SK-N-SH (cell line): ENCODE measurements around the gene JAZF1. TPM values are rescaled to one million over a fixed set of nuclear protein-coding genes. Genes with fewer than 3 reads are reported as not detected.

Source experiments
- CTCF ChIA-PET: fragments of 300-600, 350-600 bp; formaldehyde crosslinking; extraction: SDS; loops from one replicate; lab custom pipeline; 2021; lab: Yijun Ruan, JAX
- POLR2A ChIA-PET: fragments of 350-600 bp; sonication (Branson Sonifier 250); formaldehyde crosslinking; extraction: SDS; loops from one replicate; lab custom pipeline; 2020; ENCODE audit warnings: antibody characterized with exemption, inconsistent platforms; lab: Yijun Ruan, JAX
- DNase-seq: peaks from one replicate; pipeline ENCODE4 v3.0.0; 2012
- H2AFZ ChIP-seq: fragments of 200-600 bp; sonication (generic); 2 replicates; pipeline ENCODE4 v1.8.1; 2016; ENCODE audit warnings: antibody characterized with exemption, mild to moderate bottlenecking, low read depth
- H3F3A ChIP-seq: fragments of 200-600 bp; sonication (generic); replicated peaks from 2 replicates; pipeline ENCODE3; 2016; ENCODE audit warnings: antibody characterized with exemption, mild to moderate bottlenecking; ENCODE audit not compliant: insufficient read depth
- H3K27ac ChIP-seq, 2 experiments: fragments of 200-500 bp in 1 of 2; fragments of 200-600 bp in 1 of 2; sonication (Bioruptor generic) in 1 of 2; sonication (generic), shearing (Covaris generic) in 1 of 2; 2 replicates each; pipeline versions ENCODE4 v1.5.1 to v1.6.1; 2014 to 2016; ENCODE audit warnings: low read depth in 2 of 2, inconsistent platforms in 1 of 2, low read length in 1 of 2, mild to moderate bottlenecking in 1 of 2, mixed read lengths in 1 of 2
- H3K27me3 ChIP-seq: fragments of 200-600 bp; sonication (generic), shearing (Covaris generic); 2 replicates; pipeline ENCODE4 v1.6.1; 2016; ENCODE audit warnings: mixed run types; ENCODE audit not compliant: insufficient read depth
- H3K36me3 ChIP-seq, 2 experiments: fragments of 200-500 bp in 1 of 2; fragments of 200-600 bp in 1 of 2; sonication (Bioruptor generic) in 1 of 2; sonication (generic) in 1 of 2; replicated peaks in 1 of 2; 2 replicates each; pipeline versions ENCODE3 to v1.5.1; 2014 to 2016; ENCODE audit warnings: low read length in 1 of 2, mild to moderate bottlenecking in 1 of 2; ENCODE audit not compliant: insufficient read depth in 2 of 2, control insufficient read depth in 1 of 2
- H3K4me1 ChIP-seq, 2 experiments: fragments of 200-500 bp in 1 of 2; fragments of 200-600 bp in 1 of 2; sonication (Bioruptor generic) in 1 of 2; sonication (generic), shearing (Covaris generic) in 1 of 2; 2 replicates each; pipeline versions ENCODE4 v1.5.1 to v1.6.1; 2014 to 2016; ENCODE audit warnings: low read depth in 1 of 2, low read length in 1 of 2, mixed run types in 1 of 2; ENCODE audit not compliant: insufficient read depth in 2 of 2, control insufficient read depth in 1 of 2
- H3K4me2 ChIP-seq: fragments of 200-600 bp; sonication (generic), shearing (Covaris generic); 2 replicates; pipeline ENCODE4 v1.6.1; 2017; ENCODE audit warnings: mixed run types
- H3K4me3 ChIP-seq, 2 experiments: fragments of 200-500 bp in 1 of 2; fragments of 200-600 bp in 1 of 2; sonication (Bioruptor generic) in 1 of 2; sonication (generic), shearing (Covaris generic) in 1 of 2; 2 replicates each; pipeline versions ENCODE4 v1.5.1 to v1.8.1; 2014 to 2016; ENCODE audit warnings: low read depth in 2 of 2, inconsistent platforms in 1 of 2, low read length in 1 of 2, mild to moderate bottlenecking in 1 of 2, mixed read lengths in 1 of 2, moderate library complexity in 1 of 2
- H3K79me2 ChIP-seq: fragments of 200-600 bp; sonication (generic); 2 replicates; pipeline ENCODE4 v1.8.1; 2017; ENCODE audit warnings: mild to moderate bottlenecking; ENCODE audit not compliant: insufficient read depth
- H3K9ac ChIP-seq: fragments of 200-600 bp; sonication (generic); 2 replicates; pipeline ENCODE4 v1.6.1; 2017; ENCODE audit warnings: mixed run types
- H3K9me2 ChIP-seq: fragments of 200-600 bp; sonication (generic); 2 replicates; pipeline ENCODE4 v1.6.1; 2017; ENCODE audit warnings: mixed run types
- H3K9me3 ChIP-seq: fragments of 200-600 bp; sonication (generic); 2 replicates; pipeline ENCODE4 v1.6.1; 2017; ENCODE audit warnings: mixed run types, mild to moderate bottlenecking, moderate library complexity
- H4K20me1 ChIP-seq: fragments of 200-600 bp; sonication (generic); 2 replicates; pipeline ENCODE4 v1.6.1; 2017; ENCODE audit warnings: mild to moderate bottlenecking, mixed run types; ENCODE audit not compliant: insufficient read depth
- GABPA ChIP-seq: IDR thresholded peaks from 2 replicates; pipeline ENCODE4 v1.4.0; 2012; ENCODE audit warnings: low read depth, mild to moderate bottlenecking
- MXI1 ChIP-seq: IDR thresholded peaks from 2 replicates; pipeline ENCODE4 v1.6.1; 2012; ENCODE audit warnings: mild to moderate bottlenecking, low read depth, low read length, improper control_type of control experiment
- POLR2AphosphoS5 ChIP-seq: IDR thresholded peaks from 2 replicates; pipeline ENCODE4 v1.6.1; 2012; ENCODE audit warnings: low read depth, low read length
- RAD21 ChIP-seq: IDR thresholded peaks from 2 replicates; pipeline ENCODE4 v1.6.1; 2012; ENCODE audit warnings: mild to moderate bottlenecking, low read length
- RCOR1 ChIP-seq: fragments of 150-350 bp; IDR thresholded peaks from 2 replicates; pipeline ENCODE4 v1.6.1; 2017; ENCODE audit warnings: antibody characterized with exemption, low read length
- RFX5 ChIP-seq: IDR thresholded peaks from 2 replicates; pipeline ENCODE4 v1.6.1; 2012; ENCODE audit warnings: mild to moderate bottlenecking, improper control_type of control experiment, low read length
- SMC3 ChIP-seq: IDR thresholded peaks from 2 replicates; pipeline ENCODE4 v1.6.1; 2012; ENCODE audit warnings: low read depth, low read length, improper control_type of control experiment
- WGBS: methylation state at CpG from one replicate; pipeline ENCODE4 v1.1.6; 2017; ENCODE audit warnings: low lambda C conversion rate; 5-methylcytosine and 5-hydroxymethylcytosine counted together
- polyA plus RNA-seq, 3 experiments: library from polyadenylated mRNA; depleted of rRNA; stranded (reverse); fragments of >200 nt; gene quantifications; 2 replicates each; pipeline ENCODE4 v1.2.3, GENCODE V29; 2012
- TF ChIP-seq, protein P1 (sequence below): fragments of 200-600 bp; sonication (generic); IDR thresholded peaks from 2 replicates; pipeline ENCODE4 v1.6.1; 2017; ENCODE audit warnings: antibody characterized with exemption, mild to moderate bottlenecking, moderate library complexity
- TF ChIP-seq, protein P2 (sequence below): fragments of 150-350 bp; IDR thresholded peaks from 2 replicates; pipeline ENCODE4 v1.6.1; 2017; ENCODE audit warnings: antibody characterized with exemption, low read length, low read depth, borderline replicate concordance

The JAZF1 gene
- polyA plus RNA-seq, 1 of the 3 experiments (the other 2 are of a cell fraction), result 1.7 TPM

GRCh38 chr7:28062197-28062991 is 118.2 kb downstream of the JAZF1 start:
- DNase-seq, result peak; percentile 62
- WGBS, result 49% methylated on average over 12 of the region's 12 CpGs
- no peak overlapping the region for H3K27ac ChIP-seq
- peaks cover 0 to 4% of the 10 kb centered on the region in 2 experiments for H3K36me3 ChIP-seq
- peaks cover 0 to 8% of the 10 kb centered on the region in 2 experiments; a peak in 2 of 4 replicates for H3K4me1 ChIP-seq
- no peak overlapping the region for H3K4me3 ChIP-seq
- no peak overlapping the region for H3K4me2 ChIP-seq
- no peak overlapping the region for H3K9ac ChIP-seq
- H4K20me1 ChIP-seq, result no peaks in the 10 kb centered on the region
- peaks cover 6% of the 10 kb centered on the region; the same call in 1 of the 2 replicates for H3K9me3 ChIP-seq
- H3K79me2 ChIP-seq, result no peaks in the 10 kb centered on the region
- ChIA-PET CTCF (interaction anchor here (0.5 to 31.3 kb wide), 67 partner anchors 10 to 946 kb away, joined by 3 to 828 read pairs (median 4); no protein-coding TSS in a partner anchor), POLR2A (interaction anchor here (0.7 kb wide), 1 partner anchor 34 kb away, joined by 5 read pairs; no protein-coding TSS in a partner anchor)
- no peaks in the 10 kb centered on the region for H3K27me3 ChIP-seq
- H2AFZ ChIP-seq, result no peak overlapping the region
- H3F3A ChIP-seq, result no peaks in the 10 kb centered on the region
- TF ChIP-seq, protein P1, sequence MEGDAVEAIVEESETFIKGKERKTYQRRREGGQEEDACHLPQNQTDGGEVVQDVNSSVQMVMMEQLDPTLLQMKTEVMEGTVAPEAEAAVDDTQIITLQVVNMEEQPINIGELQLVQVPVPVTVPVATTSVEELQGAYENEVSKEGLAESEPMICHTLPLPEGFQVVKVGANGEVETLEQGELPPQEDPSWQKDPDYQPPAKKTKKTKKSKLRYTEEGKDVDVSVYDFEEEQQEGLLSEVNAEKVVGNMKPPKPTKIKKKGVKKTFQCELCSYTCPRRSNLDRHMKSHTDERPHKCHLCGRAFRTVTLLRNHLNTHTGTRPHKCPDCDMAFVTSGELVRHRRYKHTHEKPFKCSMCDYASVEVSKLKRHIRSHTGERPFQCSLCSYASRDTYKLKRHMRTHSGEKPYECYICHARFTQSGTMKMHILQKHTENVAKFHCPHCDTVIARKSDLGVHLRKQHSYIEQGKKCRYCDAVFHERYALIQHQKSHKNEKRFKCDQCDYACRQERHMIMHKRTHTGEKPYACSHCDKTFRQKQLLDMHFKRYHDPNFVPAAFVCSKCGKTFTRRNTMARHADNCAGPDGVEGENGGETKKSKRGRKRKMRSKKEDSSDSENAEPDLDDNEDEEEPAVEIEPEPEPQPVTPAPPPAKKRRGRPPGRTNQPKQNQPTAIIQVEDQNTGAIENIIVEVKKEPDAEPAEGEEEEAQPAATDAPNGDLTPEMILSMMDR, result peak; percentile 88
- TF ChIP-seq RAD21 (peak; percentile 92), SMC3 (peak; percentile 89), MXI1 (0 out of 2 replicates have a peak, but pooled peaks have one; percentile 25), GABPA (no peak), RCOR1 (peak; percentile 52; the same call in 1 of the 2 replicates), POLR2AphosphoS5 (no peak)
- H3K9me2 ChIP-seq, result no peaks in the 10 kb centered on the region

DNA sequence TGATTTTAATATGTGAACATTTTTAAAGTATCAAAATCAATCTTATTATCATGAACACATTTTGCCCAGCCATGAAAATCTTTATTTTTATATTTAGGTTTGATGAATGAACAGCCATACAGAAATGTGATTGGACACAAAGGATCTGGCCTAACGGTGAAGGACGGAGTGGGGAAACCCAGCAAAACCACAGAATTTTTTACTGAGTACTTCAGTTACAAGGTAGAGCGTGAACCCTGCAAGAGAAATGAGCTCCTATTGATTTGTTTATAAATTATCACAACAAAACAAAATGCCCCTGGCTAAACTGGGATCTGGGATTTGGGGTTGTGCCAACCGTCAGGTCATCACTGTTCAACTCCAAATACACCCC is 118.8 kb downstream of the JAZF1 start:
- no peak overlapping the region for H2AFZ ChIP-seq
- no peaks in the 10 kb centered on the region for H3K79me2 ChIP-seq
- H3K4me3 ChIP-seq, result no peak overlapping the region
- H4K20me1 ChIP-seq, result no peaks in the 10 kb centered on the region
- no peak overlapping the region for H3K4me2 ChIP-seq
- H3F3A ChIP-seq, result no peaks in the 10 kb centered on the region
- H3K9ac ChIP-seq, result no peak overlapping the region
- H3K4me1 ChIP-seq, result peaks cover 0 to 8% of the 10 kb centered on the region in 2 experiments; a peak in 2 of 4 replicates
- ChIA-PET POLR2A (interaction anchor here (0.7 kb wide), 1 partner anchor 34 kb away, joined by 5 read pairs; no protein-coding TSS in a partner anchor), CTCF (interaction anchor here (0.5 to 31.3 kb wide), 62 partner anchors 9 to 945 kb away, joined by 3 to 828 read pairs (median 4); no protein-coding TSS in a partner anchor)
- H3K27ac ChIP-seq, result no peak overlapping the region
- TF ChIP-seq RFX5 (no peak), MXI1 (0 out of 2 replicates have a peak, but pooled peaks have one; percentile 8), RCOR1 (no peak)
- TF ChIP-seq, protein P2, sequence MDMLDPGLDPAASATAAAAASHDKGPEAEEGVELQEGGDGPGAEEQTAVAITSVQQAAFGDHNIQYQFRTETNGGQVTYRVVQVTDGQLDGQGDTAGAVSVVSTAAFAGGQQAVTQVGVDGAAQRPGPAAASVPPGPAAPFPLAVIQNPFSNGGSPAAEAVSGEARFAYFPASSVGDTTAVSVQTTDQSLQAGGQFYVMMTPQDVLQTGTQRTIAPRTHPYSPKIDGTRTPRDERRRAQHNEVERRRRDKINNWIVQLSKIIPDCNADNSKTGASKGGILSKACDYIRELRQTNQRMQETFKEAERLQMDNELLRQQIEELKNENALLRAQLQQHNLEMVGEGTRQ, result no peak
- TF ChIP-seq, all 33 proteins: peak for 1
- Histone ChIP-seq H3K9me3 (peaks cover 6% of the 10 kb centered on the region; the same call in 1 of the 2 replicates), H3K36me3 (peaks cover 0 to 4% of the 10 kb centered on the region in 2 experiments), H3K27me3 (no peaks in the 10 kb centered on the region), H3K9me2 (no peaks in the 10 kb centered on the region)
- no peak for DNase-seq
- 56% methylated on average over 4 of the region's 4 CpGs for WGBS
